T follicular helper cell (primary cell): ENCODE data around the gene FHIT.

Experiments
- DNase-seq: peaks from one replicate; pipeline ENCODE4 v3.0.0-alpha.2; 2020; ENCODE audit warnings: low read depth

FHIT gene

DNA sequence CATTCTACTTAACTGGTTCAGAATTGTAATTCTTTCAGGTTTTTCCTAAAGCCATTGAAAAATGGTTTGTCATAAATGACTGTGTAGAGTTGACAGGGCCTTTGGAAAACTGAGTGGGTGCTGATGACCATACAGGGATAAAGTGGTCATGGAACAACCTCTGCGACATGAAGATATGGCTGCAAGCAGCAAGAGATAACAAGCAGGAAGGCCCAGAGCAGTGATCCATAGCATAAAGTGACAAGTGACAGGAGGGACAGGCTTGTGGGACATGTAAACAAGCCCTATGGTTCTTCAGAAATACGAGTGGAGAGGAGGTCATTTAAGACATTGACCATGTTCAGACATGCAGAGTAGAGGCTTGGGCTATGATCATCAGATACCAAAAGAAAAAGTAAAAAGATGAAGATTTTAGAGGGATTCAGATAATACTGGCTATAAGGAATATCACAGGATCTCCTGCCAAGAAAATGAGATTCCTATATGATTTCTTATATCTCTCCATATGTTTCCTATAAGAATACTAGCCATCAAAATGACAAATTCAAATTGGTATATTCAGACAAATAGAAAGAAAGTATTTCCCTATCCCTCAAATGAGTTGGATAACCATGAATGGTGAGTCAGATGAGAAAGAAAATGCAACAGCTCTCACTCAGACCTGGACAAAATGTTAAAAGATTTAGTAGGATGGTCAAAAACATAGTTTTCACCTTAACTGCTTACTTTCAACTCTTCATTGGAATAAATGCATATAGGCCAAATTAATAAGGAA is 1373.8 kb downstream of the FHIT start:
- DNase-seq = no peak

DNA sequence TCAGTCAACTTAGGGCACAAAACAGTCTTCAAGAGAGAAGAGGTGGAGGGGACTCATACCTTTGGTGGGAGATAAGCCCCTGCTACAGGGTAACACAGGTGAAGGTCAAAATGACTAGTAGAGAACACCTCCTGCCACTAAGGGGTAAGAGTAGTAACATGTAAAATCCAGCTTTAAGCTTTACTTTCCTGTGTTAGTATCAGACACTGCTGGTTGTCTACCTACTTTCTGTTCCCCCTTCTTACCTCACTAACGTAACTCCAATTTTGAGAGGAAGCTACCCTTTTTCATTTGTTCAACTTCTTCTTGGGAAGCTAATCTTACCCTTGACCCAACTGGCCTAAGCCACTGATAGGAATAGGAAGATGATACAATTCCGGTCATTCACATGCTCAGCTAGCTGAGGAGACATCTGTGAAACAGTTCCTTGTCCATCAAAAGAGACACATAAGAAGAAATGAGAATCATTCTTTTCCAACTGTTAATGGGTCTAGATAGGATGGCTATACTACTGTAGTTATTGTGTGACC is 1374.7 kb downstream of the FHIT start:
- DNase-seq = no peak

DNA sequence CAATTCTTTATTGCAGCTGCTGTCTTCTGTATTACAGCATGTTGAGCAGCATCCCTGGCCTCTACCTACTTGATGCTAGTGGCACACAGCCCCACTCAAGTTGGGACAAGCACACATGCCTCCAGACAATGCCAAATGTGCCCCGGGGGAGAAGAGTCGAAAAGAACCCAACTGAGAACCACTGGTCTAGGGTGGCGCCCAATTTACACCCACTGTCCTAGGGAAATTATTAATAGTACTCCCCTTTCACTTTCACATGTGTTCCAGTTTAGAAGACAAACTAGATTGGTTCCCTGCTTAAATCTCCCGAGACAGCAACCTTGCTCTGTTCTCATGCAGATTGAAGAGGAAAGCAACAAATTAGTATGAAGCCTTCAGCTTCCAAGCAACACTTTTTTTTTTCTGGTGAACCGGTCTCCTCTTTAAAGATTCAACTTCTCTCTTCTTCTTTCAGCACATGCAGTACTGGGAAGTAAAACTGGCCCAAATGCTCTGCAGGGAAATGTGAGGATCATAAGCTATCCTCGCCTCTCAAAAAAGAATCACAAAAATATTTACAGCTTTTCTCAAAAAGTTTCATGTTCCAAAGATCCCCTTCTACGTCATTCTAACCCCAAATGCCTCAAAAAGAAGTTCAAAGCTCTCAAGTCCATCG is 1377.5 kb downstream of the FHIT start:
- DNase-seq = no peak

DNA sequence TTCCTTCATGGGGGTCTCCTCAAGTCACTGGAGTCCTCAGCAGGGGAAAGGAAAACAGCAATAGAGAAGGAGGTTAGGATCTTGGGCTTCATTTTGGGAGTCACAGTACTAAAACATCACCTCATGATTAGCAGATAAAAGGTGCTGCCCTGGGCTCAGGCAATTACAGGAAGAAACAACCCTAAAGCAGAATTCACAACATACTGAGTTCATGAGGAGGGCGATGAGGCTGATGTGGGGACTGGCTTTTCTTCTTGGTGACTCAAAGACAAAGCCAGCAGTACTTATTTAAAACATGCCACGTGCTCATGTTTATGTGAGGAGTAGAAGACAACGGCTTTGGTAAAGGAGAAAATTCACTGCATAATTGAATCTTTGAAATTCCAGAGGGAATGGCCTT is 1379.1 kb downstream of the FHIT start:
- no peak for DNase-seq

DNA sequence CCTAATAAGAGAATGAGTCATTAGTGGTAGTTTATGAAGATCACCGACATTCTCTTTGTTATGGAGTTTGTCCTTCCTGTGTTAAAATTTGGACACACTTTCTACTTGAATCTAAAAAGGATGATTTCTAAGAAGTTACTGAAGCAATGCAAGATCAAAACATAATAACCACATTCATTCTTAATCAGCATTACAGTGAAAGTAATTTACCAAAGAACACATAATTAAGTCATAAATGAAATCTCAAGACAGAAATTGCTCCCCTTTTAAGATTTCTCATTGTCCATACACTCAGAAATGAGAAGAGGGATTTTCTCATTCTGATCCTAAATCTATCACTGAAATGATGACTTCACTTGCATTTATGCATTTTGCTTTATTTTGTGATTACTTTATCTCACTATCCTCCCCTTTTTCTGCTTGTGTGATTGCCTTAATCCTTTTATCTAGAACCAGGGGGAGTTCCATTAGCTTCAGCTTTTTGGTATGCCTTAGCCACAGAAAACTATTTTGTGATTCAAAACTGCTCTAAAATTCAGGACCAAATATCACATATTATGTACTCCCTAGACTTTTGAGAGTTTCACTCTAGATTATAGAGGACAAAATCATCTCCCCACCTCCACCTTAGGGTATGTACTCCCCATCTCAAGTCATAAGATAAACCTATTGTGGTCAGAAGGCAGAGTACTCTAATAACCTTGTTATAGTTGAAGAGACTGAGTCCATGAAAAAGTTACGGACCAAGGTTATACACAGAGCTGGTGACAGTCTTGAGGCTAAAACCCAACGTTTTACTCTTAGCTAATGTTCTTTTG is 1383.9 kb downstream of the FHIT start:
- no peak for DNase-seq

DNA sequence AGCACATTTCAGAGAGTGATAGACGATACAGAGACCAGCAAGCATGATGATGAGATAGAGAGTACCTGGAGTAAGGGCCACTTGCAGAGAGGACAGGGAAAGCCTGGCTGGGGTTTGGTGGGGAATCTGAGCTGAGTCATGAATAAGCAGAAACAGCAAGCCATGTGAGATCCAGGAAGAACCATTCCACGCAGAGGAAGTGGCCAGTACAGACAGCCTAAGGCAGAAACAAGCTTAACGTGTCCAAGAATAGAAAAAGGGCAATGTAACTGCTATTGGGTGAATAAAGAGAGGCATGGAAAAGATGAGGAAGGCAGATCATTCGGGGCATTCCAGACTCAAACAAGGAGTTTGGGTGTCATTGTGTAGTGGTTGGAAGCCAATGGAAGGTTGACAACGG is 1385.2 kb downstream of the FHIT start:
- no peak for DNase-seq

DNA sequence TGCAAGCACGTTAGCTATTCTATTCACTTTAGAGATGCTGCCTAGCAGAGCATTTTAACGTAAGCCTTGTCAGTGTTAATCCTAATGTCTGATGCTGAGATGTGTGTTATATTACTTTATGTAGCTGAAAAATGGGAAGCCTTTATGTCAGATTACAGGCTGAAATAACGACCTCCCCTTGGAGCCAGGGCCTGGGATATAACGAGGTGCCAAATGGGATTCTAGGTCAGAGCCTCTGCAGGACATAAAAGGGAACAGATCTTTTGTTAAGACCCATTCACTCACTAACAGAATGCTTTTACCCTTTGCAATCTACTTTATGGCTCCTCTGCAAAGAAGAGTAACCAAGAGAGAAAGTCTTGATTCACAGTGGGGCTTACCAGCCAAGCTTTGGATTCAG is 1385.9 kb downstream of the FHIT start:
- DNase-seq = no peak

DNA sequence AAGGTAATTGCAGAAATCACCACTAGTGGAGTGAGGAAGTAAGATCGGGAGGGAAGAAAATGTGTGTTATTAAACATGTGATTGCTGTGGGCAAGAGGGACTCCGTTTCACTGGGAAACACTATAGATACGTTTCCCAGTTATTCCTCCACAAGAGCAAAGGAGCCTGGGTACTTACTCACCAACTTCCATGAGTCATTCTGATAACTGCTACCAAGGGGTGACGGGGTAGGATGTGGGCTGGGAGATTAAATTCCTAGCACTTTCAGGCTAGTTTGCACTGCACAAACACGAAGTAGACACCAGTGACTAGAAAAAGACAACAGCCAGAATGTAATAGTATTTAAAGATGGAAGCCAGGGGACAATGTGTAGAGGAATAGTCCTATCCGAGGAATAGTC is 1388.6 kb downstream of the FHIT start:
- no peak for DNase-seq

DNA sequence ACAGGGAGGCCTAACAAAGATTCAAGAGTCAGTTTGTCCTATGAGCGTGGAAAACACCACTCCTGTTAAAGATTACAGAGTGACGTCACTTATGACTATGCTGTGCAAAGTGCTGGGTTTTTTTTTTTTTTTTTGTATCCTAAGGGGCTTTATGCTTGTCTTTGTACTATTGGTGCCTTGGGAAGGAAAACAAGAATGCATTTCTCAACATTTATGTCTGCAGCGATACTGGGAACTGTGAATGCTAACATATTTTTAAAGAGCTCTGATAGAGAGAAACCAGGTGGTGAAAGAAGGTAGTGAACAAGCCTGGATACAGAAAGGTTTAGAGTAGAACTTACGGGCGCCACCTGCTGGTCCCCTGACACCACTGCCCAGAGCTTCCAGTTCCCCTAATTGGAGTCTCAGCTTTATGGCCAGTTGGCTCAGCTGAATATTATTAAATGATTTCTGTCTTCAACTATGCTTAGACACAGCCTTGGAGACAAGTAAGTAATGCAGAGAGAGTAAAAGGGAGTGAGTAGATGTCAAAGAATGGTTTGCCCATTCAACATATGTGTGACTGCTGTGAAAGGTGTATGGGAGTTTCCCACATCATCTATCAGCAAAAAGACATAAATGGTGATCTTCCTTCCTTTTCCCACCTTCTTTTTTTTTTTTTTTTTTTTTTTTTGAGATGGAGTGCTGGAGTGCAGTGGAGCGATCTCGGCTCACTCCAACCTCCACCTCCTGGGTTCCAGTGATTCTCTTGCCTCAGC is 1393.5 kb downstream of the FHIT start:
- peak; percentile 48 for DNase-seq

DNA sequence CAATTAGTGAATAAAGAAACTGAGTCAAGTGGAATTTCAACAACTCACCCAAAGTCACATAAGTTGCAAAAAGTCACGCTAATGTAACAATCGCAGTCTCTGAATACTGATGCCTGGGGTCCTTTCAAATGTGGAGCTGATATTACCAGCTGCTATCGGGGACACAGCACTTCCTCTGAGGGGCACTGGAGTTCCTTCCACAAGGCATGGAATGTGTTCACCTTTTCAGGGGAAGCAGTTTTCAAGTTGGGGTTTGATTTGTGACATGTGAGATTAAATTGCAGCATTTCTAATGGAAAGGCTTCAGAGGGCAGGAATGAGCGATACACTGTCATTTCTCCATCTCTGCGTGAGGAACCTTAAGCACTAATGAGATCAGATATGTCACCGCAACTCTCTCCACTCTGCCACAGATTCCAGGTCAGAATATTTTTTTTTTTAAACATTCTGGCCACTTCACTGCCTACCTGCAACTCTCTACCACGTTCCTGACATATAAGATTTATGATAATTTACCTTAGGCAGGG is 1394.3 kb downstream of the FHIT start:
- DNase-seq = no peak

DNA sequence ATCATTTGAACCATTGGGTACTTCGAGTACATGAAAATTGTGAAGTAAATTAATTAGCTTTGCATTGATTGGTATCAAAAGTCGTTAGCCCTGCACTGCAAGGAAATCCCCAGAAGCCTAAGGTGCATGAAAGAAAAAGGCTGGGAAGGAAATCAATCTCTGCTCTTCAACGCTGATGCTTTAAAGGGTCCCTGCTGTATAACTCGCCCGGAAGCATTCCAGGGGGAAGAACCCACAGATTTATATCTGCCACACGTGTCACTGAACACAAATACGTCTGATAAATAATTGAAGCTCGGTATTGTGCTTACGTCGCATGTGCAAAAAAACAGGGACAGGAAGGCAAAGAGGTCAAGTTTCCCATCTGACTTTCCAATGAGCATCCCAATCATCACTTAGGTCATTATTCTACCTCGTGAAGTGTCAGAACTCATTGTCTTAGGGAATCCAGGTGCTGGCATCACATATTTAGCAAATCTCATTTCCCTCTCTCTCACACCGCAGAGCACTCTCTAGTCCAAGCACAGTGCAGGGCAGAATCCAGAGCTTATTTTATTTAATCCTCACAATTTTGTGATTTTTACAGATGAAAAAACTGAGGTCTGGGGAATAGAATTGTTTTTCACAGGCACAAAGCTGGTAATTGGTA is 1397.1 kb downstream of the FHIT start:
- DNase-seq = no peak

DNA sequence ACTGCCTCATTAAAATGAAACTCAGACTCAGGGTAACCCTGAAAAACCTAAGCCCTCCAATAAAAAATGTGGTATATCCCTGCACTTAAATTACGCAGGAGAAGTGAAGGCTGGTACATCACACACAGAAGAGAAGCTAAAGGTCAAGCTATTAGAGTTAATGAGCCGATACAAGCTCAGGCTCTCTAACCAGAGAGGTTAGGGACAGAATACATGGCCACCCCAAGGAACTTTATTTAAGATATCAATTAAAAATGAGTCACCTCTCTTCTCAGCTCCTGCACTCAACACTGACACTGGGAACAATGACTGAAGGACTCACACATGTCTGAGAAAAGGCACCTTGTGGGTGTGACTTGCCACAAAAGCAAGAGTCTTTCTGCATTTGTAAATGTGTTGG is 1400.8 kb downstream of the FHIT start:
- DNase-seq = no peak

DNA sequence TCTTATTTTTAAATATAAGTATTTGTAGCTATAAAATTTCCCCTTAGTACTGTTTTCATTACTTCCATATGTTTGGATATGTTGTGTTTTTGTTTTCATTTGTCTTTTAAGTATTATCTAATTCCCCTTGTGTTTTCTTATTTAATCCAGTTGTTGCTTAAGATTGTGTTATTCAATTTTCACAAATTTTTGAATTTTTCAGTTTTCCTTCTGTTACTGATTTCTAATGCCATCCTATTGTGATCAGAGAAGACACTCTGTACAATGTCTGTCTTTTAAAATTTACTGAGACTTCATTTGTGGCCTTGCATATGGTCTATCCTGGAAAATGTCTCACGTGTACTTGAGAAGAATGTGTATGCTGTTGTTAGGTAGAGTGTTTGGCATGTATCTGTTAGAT is 1405.9 kb downstream of the FHIT start:
- DNase-seq = no peak

DNA sequence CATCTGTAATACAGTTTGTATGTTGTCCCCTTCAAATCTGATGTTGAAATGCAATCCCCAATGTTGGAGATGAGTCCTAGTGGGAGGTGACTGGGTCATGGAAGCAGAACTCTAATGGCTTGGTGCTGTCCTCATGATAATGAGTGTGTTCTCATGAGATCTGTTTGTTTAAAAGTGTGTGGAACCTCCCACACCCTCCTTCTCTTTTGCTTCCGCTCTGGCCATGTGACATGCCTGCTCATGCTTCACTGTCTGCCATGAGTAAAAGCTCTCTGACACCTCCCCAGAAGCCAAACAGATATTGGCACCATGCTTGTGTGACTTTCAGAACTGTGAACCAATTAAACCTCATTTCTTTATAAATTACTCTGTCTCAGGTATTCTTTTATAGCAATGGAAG is 1407.4 kb downstream of the FHIT start:
- DNase-seq = no peak

DNA sequence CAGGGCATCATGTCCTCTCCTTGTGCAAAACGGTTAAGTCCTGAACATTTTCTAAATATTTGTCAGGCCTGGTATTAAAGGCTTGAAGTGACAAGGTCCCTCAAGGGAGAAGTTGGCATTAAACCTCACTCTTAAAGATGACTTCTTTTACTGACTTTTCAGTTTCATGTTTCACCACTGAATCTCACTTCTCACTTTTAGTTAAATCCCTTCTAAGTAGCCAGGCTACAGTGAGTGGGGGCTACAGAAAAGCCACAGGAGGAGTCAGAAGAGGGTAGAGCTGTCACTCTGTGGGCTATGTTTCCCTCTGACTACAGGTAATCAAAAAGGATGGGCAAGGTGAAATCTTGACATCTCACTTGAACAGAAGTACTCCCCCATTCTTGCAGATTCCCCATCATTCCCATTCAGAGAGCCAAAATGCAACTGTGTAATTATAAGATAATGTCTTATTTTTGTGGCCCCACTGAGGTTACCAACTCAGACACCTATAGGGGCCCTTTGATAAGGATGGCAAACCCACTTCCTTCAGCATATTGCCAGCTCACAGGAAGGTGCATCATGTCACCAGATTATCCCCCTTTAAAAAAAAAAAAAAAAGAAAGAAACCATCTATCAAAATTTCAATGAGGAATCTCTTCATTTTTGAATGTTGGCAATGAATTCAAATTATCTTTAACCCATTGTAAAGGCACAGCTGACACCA is 1411.3 kb downstream of the FHIT start:
- DNase-seq = no peak

DNA sequence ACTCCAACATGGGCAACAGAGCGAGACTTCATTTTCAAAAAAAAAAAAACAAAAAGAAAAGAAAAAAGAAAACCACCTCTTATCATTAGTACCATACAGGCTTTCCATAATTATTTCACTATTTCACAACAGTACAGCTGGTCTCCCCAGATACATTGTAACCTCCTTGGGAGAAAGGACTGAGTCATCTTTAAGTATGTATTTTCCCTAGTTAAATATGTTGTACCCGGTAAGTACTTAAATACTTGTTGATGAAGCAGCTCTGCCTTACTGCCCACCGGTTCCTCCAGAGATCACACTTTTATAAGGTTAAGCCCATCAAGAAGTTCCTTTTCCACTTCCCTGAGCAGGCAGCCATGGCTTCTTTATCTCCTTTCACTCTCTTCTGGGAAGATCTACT is 1412.0 kb downstream of the FHIT start:
- DNase-seq = no peak

DNA sequence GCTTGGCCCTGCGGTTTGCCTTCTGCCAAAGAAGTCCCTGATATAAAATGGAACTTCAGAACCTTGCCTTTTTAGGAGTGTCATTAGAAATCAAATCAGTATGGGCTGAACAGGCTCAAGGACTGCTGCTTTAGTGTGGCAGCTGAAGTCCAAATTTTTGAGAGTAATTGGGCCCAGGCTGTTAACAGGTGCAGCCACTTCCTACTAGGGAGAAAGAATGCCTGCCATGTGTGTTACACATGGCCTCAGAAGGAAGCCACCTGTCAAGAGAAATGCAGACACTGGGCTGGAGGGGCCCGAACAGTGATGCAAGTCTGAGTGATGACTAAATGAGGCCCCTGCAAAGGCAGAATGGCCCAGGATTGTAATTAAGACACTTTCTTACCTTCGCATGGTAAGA is 1414.7 kb downstream of the FHIT start:
- DNase-seq = no peak

DNA sequence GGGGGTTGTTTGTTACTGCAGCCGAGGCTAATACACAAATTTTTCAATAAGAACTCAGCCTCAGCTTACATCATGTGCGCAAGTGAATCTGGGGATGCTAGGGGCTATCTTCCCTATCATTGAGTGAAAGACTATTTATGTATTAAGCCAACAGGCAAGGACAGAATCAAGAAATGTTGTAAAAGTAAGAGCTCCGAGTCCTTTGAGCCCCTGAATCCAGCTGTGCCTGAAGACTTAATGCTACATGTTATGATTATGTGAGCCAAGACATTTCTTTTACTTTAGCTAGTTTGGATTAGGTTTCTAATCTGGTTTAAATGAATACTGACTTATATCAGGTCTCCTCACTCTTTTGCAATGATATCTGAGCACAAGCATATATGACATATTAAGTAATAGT is 1418.5 kb downstream of the FHIT start:
- no peak for DNase-seq

DNA sequence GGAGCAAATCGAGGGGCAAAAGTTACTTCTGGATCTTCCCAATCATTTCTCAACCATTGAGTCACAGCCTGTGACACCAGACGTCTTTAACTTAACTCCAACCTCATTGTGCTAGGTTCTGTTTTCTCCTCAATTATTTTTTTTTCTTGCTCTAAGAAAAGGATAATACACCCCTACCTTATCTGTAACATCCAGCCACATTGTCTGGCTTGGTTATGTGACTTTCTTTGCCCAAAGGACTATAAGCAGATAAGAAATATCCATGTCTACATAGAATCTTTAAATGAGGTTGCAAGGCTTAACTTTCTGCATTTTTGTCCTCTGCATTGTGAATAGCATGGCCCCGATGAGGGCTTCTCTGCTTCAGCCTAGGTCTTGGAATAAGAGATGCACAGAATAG is 1419.0 kb downstream of the FHIT start:
- no peak for DNase-seq

DNA sequence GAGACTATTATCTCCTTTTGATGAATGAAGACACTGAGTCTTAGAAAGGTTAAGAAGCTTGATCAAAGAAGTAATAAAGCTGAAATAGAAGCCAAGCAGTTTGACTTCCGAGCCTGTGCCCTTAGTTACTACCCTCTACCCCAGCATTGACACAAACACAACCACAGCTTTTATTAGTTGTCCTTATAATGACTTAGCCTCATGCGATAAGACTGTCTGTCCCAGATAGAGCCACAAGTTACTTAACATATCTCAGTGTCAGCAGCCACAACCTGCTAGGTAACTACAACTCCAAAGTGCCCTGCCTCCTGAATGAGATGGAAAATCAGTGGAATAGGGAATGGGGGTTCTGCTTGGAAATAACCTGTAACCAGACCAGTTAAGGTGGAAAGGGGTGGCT is 1419.9 kb downstream of the FHIT start:
- DNase-seq = no peak

DNA sequence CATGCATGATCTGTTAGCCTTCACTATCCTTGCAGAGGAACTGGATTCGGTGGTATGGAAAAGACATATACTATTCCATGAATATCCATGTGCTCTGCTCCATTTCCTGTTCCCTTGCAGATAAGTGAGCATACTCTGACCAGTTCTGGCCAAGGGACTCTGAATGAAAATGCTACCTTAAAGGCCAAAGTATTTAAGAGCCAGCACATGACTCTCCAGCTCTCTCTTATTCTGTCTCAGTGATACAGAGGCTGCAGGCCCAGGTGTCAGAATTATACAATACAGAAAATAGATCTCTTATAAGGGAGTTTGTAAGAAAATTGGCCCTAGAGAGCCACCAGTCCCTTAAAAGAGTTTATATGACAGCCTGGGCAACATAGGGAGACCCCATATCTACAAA is 1421.7 kb downstream of the FHIT start:
- DNase-seq = no peak
